Activated CD4-positive, alpha-beta T cell treated with anti-CD3 and anti-CD28 coated beads, Interleukin-2, Interleukin-6, amounts not matched to agents 100 ng/mL and 50 ng/mL, durations not matched to agents 16 hours and 8 hours (primary cell): ENCODE measurements around the gene PRSS1.
"Not testable (repeated sequence)": the region's sequence is repeated elsewhere in the genome, so short reads cannot be mapped to it uniquely, and the experiment has no call there.

Source experiments
- DNase-seq: peaks from one replicate; pipeline ENCODE4 v3.0.0-alpha.2; 2020

PRSS1 gene

DNA sequence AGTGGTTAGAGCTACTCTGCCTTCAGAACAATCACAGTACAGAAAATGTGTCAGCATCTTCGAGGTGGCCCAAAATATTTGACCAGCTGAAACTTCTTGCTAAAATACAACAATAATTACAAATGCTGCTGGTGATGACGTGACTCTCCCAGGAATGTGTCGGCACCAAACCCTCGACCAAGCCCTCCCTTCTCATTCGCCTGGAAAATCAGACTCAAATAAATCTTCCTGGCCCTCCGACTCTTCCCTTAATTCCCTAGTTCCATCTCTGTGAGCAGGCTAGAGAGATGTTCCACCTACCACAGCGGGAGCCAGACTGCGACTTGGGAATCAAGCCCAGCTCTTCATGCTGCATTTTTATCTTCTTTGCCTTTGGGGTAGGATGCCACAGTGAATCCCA lies 25.6 kb downstream of the PRSS1 start:
- no peak for DNase-seq

DNA sequence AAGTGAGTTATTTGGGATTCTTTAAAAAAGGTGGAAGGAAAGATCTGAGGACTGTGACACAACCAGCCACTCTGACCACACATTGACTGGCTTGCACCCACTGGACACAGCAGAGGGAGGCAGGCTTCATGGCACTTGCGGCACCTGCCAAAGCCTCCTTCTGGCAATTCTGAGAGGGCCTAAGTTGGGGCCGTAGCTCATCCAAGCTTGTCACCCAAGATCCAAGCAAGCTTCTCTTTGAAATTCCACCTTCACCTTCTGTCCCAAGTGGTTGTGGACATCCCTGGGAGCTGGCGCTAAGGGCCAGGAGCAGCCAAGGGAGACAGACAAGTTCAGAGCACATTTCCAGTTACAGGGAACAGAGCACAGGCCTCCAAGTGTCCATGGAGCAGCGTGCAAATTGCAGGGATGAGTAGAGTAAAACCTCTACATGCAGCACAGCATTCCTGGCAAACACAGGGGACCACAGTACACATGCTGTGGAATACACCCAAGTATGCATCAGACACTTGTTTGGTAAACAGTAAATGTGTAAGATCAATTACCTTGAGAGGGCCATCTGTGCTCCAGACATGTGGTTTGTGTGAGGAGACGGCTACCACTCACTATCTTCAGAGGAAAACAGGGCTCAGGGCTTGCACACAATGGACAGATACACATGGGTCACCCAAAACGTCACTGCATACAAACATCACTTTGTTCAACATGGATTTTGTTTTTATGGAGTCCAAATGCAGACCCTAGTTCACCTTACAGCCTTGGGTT lies 26.3 kb downstream of the PRSS1 start:
- DNase-seq = not testable (repeated sequence)

DNA sequence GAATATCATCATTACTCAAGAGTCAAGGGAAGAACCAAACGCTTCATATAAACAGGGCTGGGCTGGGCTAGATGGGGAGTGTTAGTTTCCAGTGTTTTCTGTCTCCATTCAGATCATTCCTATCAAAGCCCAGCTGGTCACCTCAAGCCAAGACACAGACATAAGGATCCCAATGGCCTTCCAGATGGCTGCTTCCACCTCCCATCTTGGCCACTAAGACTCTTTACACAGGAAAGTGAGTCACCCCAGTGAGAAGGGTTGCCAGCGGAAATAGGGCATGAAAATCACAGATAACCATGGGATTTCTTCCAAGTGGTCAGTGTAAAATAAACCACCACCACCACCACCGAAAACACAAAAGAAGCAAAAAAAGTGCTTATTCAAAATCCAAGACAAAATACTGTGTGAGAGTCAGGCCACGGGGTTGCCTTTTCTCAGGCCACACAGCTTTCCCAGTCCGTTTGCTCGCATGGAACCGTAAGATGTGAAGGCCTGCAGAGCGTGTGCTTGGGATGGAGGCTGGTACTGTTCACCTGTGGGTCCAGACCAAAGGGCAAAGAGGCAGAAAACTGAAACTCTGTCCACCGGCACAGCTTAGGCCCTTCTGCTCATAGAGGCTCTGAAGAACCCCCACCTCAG lies 27.1 kb downstream of the PRSS1 start:
- no peak for DNase-seq

DNA sequence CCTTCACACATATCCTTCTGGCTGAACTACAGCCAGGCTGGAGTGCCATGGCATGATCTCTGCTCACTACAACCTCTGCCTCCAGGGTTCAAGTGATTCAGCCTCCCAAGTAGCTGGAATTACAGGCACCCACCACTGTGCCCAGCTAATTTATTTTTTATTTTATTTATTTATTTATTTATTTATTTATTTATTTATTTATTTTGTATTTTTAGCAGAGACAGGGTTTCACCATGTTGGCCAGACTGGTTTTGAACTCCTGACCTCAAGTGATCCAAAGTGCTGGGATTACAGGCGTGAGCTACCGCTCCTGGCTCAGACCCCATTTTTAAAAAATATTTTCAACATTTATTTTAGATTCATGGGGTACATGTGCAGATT lies 27.6 kb downstream of the PRSS1 start:
- not testable (repeated sequence) for DNase-seq

DNA sequence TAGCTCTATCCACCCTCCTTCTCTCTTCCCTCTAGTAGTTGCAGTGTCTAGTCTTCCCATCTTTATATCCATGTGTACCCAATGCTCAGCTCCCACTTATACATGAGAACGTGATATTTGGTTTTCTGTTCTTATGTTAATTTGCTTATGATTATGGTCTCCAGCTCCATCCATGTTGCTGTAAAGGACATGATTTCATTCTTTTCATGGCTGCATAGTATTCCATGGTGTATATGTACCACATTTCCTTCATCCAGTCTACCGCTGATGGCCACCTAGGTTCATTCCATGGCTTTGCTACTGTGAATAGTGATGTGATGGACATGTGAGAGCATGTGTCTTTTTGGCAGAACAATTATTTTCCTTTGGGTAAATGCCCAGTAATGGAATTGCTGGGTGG lies 28.0 kb downstream of the PRSS1 start:
- no peak for DNase-seq

DNA sequence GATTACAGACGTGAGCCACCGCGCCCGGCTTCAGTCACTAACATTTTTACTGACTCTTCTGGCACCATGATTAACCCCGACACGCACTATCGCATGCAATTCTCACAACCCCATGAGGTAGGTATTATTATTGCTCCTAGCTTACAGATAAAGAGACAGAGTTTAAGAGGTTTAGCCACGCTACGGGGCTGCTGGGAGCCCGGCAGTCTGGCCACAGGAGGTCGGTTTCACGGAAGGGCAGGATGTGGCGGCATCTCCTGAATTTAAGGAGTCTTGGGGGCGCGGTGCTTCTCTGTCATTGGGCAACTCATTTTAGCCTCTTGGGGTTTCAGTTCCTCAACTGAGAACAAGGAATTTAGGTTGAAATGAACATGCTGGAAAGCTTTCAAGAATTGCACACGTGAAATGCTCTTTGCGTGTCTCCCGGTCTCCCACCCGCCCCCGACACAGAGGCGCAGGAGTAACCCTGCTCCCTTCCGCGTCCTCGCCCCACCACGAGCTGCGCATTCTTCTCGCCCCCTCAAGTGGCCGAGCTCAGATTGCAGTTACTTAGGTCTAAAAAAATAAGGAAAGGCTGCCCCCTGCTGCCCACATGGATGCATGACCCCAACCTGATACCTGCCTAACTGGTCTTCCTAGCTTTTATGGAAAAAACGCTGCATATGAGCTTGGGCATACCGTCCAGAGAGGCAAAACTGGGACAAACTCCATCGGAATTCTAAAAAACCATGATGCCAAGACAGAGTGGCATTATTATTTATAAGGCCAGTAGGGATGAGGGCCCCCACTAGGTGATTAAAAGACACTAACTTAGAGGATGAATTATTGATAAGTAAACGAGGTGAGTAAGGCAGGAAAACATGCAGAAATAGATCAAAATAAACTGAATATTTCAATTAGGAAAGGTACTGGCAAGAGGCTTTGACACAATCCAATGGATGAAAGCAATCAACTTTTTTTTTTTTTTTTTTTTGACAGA lies 33.9 kb downstream of the PRSS1 start:
- peak; percentile 79 for DNase-seq

DNA sequence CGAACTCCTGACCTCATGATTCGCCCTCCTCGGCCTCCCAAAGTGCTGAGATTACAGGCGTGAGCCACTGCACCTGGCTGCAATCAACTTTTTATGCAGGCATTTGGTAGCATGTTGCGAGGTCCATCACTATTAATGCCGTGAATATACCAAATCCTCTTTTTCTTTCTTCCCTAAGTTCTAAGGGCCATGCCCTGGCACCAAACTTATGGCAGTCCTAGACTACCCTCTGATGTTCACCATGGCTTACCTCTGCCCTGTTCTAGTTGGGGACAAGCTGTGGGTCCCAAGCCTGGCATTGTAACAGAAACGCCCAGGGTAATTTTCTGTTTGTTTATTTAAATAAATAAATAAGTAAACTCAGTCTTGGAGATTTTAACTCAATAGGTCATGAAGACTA lies 34.8 kb downstream of the PRSS1 start:
- no peak for DNase-seq

DNA sequence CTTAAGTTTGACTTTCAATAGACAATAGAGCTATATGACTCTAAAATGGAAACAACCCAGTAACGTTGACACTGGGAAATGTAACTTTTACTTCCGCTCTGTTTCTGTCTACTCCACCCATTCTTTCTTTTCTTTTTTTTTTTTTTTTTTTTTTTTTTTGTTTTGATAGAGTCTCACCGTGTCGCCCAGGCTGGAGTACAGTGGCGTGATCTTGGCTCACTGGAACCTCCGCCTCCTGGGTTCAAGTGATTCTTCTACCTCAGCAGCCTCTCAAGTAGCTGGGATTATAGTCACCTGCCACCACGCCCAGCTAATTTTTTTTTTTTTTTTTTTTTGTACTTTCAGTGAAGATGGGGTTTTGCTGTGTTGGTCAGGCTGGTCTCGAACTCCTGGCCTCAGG lies 35.4 kb downstream of the PRSS1 start:
- DNase-seq = peak; percentile 17

DNA sequence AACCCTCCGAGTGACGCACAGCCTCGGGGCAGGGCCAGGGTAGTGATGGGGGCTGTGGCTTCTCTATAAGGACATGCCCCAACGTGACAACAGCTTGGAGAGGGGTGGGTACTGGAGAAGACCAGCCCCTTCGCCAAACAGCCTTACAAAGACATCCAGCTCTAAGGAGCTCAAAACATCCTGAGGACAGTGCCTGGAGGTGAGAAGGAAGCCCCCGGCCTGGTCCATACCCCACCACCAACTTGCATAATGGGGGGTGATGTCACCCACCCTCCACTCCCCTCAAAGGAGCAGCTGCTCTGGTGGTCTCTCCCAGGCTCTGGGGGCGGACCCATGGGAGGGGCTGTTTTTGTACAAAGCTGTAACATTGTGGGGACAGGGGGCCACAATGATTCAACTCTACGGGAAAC lies 36.6 kb downstream of the PRSS1 start:
- DNase-seq = peak; percentile 82

DNA sequence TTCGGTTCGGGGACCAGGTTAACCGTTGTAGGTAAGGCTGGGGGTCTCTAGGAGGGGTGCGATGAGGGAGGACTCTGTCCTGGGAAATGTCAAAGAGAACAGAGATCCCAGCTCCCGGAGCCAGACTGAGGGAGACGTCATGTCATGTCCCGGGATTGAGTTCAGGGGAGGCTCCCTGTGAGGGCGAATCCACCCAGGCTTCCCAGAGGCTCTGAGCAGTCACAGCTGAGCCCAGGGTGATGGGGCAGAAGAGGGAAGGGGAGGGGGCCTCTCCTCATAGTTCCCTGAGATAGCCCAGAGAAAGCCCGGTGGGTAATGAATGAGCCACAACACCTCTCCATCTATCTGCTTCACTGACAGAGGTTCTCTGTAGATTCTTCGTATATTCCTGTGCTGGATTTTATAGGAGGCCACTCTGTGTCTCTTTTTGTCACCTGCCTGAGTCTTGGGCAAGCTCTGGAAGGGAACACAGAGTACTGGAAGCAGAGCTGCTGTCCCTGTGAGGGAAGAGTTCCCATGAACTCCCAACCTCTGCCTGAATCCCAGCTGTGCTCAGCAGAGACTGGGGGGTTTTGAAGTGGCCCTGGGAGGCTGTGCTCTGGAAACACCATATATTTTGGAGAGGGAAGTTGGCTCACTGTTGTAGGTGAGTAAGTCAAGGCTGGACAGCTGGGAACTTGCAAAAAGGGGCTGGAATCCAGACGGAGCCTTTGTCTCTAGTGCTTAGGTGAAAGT lies 37.9 kb downstream of the PRSS1 start:
- DNase-seq = peak; percentile 1

DNA sequence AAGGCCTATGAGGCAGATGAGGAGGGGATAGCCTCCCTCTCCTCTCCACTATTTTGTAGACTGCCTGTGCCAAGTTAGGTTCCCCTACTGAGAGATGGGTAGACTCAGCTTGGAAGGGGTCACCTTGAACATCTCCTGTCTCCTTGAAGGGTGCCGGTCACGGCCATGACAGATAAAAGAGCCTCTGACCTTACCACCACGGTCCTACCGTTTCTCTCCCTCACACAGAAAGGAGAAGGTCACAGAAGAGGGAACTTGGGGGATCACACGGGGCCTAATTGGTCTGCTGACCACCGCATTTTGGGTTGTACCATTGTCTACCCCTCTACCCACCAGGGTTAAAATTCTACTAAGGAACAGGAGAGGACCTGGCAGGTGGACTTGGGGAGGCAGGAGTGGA lies 38.5 kb downstream of the PRSS1 start:
- DNase-seq = peak; percentile 1

DNA sequence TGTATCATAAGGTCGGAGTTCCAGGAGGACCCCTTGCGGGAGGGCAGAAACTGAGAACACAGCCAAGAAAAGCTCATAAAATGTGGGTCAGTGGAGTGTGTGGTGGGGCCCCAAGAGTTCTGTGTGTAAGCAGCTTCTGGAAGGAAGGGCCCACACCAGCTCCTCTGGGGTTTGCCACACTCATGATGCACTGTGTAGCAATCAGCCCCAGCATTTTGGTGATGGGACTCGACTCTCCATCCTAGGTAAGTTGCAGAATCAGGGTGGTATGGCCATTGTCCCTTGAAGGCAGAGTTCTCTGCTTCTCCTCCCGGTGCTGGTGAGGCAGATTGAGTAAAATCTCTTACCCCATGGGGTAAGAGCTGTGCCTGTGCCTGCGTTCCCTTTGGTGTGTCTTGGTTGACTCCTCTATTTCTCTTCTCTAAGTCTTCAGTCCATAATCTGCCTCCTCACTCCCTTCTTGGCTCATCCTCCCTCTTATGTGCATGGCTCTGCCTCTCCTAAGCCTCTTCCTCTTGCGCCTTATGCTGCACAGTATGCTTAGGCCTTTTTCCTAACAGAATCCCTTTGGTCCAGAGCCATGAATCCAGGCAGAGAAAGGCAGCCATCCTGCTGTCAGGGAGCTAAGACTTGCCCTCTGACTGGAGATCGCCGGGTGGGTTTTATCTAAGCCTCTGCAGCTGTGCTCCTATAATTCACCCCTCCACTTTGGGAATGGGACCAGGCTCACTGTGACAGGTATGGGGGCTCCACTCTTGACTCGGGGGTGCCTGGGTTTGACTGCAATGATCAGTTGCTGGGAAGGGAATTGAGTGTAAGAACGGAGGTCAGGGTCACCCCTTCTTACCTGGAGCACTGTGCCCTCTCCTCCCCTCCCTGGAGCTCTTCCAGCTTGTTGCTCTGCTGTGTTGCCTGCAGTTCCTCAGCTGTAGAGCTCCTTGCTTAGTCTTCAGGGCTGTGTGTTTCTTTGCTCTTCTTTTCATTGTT lies 39.3 kb downstream of the PRSS1 start:
- peak; percentile 33 for DNase-seq

DNA sequence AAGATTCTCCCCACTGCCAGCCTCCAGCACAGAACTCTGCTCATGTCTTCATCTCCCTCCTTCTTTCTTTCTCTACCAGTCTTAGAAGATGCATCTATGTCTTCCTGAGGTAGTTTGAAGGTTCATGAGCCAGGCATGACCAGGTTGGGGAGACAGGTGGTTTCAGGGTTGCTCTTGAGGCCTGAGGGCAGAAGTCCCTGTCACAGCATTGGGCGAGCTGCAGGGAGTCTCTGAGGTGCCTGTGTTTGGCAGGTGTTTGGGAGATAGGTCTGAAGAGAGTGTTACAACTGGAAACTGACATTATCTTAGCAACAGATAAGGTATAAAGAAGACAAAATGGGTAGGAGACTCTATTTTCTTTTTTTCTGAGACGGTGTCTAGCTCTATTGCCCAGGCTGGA lies 40.2 kb downstream of the PRSS1 start:
- DNase-seq = peak; percentile 40

DNA sequence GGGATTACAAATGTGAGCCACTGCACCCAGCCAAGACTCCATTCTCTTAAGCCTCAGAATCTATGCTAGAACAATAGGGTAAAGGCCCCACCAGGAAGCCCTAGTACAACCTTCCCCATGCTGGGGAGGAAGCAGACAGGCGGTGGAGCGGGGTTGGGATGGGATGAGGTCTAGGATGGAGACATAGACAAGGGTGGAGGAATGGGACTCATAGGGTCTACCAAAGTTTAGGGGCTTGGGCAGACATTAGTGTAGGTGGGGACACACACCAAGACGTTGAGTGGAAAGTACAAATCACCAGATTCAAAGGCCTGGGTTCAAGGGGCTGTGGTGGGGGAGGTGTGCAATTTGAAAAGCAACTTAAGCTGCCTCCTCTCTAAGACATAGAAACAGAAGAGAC lies 40.8 kb downstream of the PRSS1 start:
- peak; percentile 6 for DNase-seq

DNA sequence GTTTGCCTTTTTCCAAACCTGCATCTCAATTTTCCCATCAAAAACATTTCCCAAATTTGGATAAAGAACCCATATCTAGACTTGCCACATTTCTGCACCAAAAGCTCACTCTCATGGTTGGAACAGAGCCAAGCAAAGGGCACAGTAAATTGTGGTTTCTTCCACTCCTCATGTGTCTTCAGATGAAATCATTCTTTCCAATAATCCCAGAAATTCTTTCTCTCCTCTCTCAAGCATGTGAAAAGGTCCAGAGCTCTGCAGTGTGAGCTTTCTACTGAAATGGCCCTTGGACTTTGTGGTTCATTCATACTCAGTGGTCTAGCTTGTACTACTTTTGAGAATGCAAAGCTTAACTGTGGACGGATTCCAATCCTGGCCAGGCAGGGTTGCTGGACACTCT lies 41.3 kb downstream of the PRSS1 start:
- no peak for DNase-seq

DNA sequence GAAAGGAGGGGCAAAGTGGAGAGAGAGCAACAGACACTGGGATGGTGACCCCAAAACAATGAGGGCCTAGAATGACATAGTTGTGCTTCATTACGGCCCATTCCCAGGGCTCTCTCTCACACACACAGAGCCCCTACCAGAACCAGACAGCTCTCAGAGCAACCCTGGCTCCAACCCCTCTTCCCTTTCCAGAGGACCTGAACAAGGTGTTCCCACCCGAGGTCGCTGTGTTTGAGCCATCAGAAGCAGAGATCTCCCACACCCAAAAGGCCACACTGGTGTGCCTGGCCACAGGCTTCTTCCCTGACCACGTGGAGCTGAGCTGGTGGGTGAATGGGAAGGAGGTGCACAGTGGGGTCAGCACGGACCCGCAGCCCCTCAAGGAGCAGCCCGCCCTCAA lies 42.2 kb downstream of the PRSS1 start:
- peak; percentile 3 for DNase-seq

DNA sequence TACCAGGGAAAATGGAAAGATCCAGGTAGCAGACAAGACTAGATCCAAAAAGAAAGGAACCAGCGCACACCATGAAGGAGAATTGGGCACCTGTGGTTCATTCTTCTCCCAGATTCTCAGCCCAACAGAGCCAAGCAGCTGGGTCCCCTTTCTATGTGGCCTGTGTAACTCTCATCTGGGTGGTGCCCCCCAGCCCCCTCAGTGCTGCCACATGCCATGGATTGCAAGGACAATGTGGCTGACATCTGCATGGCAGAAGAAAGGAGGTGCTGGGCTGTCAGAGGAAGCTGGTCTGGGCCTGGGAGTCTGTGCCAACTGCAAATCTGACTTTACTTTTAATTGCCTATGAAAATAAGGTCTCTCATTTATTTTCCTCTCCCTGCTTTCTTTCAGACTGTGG lies 42.9 kb downstream of the PRSS1 start:
- no peak for DNase-seq

DNA sequence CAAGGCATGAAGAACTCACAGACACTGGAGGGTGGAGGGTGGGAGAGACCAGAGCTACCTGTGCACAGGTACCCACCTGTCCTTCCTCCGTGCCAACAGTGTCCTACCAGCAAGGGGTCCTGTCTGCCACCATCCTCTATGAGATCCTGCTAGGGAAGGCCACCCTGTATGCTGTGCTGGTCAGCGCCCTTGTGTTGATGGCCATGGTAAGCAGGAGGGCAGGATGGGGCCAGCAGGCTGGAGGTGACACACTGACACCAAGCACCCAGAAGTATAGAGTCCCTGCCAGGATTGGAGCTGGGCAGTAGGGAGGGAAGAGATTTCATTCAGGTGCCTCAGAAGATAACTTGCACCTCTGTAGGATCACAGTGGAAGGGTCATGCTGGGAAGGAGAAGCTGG lies 43.3 kb downstream of the PRSS1 start:
- DNase-seq = no peak

DNA sequence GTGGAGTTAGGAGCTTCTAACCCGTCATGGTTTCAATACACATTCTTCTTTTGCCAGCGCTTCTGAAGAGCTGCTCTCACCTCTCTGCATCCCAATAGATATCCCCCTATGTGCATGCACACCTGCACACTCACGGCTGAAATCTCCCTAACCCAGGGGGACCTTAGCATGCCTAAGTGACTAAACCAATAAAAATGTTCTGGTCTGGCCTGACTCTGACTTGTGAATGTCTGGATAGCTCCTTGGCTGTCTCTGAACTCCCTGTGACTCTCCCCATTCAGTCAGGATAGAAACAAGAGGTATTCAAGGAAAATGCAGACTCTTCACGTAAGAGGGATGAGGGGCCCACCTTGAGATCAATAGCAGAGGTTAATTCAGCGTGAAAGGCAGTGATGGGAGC lies 43.9 kb downstream of the PRSS1 start:
- DNase-seq = no peak

DNA sequence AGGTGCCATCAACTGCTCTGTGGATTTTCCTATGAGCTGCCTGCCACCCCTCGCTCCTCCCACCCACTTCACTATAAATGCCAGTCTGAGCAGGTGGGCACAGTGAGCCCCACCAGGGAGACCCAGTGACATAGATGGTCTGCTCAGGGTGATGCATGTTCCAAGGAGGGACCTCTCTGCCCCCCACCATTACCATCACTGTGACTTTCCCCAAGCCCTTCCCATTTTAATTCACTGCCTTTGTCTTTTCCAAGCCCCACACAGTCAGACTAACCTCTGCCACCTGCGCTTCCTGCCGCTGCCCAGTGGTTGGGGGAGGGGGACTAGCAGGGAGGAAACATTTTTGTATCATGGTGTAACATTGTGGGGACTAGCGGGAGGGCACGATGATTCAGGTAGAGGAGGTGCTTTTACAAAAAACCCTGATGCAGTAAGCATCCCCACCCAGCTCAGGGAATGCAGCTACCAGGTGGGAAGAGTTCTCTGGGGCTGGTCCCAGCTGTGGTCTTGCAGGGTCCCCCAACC lies 46.1 kb downstream of the PRSS1 start:
- DNase-seq = peak; percentile 62

DNA sequence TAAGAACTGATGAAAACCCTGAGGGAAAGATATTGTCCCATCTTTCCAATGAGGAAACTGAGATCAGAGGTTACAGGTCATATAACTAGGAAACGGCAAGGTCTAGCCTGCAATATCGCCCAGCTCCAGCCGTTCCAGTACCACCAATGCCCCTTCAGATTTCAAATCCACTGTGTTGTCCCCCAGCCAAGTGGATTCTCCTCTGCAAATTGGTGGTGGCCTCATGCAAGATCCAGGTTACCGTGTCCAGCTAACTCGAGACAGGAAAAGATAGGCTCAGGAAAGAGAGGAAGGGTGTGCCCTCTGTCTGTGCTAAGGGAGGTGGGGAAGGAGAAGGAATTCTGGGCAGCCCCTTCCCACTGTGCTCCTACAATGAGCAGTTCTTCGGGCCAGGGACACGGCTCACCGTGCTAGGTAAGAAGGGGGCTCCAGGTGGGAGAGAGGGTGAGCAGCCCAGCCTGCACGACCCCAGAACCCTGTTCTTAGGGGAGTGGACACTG lies 46.8 kb downstream of the PRSS1 start:
- DNase-seq = no peak
